CD4-positive, alpha-beta T cell (primary cell): ENCODE results near the gene EPB41L4B. TPM values are rescaled to one million over a fixed set of nuclear protein-coding genes. Genes with fewer than 3 reads are reported as not detected.

Experiments
- ATAC-seq: fragments of 200-7000 bp; cut with Tn5 transposase; one replicate; pipeline ENCODE4 v1.10.0; 2022; ENCODE audit warnings: mild to moderate bottlenecking; ENCODE audit not compliant: poor library complexity
- CTCF ChIA-PET: fragments of 350-600 bp; sonication (Branson Sonifier 250); formaldehyde crosslinking; loops from one replicate; lab custom pipeline; 2021; ENCODE audit warnings: antibody characterized with exemption, inconsistent platforms; lab: Charles Lee
- POLR2A ChIA-PET: fragments of 350-600 bp; sonication (Branson Sonifier 250); formaldehyde crosslinking; loops from one replicate; lab custom pipeline; 2021; ENCODE audit warnings: antibody characterized with exemption, inconsistent platforms; lab: Charles Lee
- DNase-seq, 14 experiments: peaks; one replicate each; pipeline ENCODE4 v3.0.0-alpha.2; 2013 to 2020; ENCODE audit warnings: mixed read lengths in 2 of 14
- H3K27ac ChIP-seq, 2 donors: one replicate each; pipeline versions ENCODE4 v1.5.1 to v1.7.0; 2013; ENCODE audit warnings: low read length in 2 of 2, low read depth in 1 of 2, mild to moderate bottlenecking in 1 of 2
- H3K27me3 ChIP-seq, 2 experiments: 1 replicate in 1 of 2; 2 replicates in 1 of 2; pipeline versions ENCODE4 v1.6.1 to v1.7.0; 2013; ENCODE audit warnings: low read length in 2 of 2, control low read depth in 1 of 2, mild to moderate bottlenecking in 1 of 2, moderate library complexity in 1 of 2; ENCODE audit not compliant: insufficient read depth in 2 of 2, control insufficient read depth in 1 of 2
- H3K36me3 ChIP-seq: one replicate; pipeline ENCODE4 v1.6.1; 2013; ENCODE audit warnings: low read length, control low read depth; ENCODE audit not compliant: insufficient read depth
- H3K4me1 ChIP-seq: one replicate; pipeline ENCODE4 v1.6.1; 2013; ENCODE audit warnings: low read length, control low read depth; ENCODE audit not compliant: insufficient read depth
- H3K4me3 ChIP-seq: one replicate; pipeline ENCODE4 v1.5.1; 2013; ENCODE audit warnings: mild to moderate bottlenecking, low read length, moderate library complexity
- H3K9me3 ChIP-seq, 2 experiments: 1 replicate in 1 of 2; 2 replicates in 1 of 2; pipeline versions ENCODE4 v1.6.1 to v1.7.0; 2013; ENCODE audit warnings: low read length in 2 of 2, mild to moderate bottlenecking in 2 of 2, control low read depth in 1 of 2, moderate library complexity in 1 of 2; ENCODE audit not compliant: control insufficient read depth in 1 of 2, insufficient read depth in 1 of 2
- H3K27ac Mint-ChIP-seq: one replicate; pipeline ENCODE4 v1.8.0; 2020; ENCODE audit warnings: mixed read lengths
- H3K27me3 Mint-ChIP-seq: one replicate; pipeline ENCODE4 v1.8.0; 2021; ENCODE audit warnings: mixed read lengths
- H3K36me3 Mint-ChIP-seq: one replicate; pipeline ENCODE4 v1.8.0; 2021; ENCODE audit warnings: low read depth, mixed read lengths
- H3K4me1 Mint-ChIP-seq: one replicate; pipeline ENCODE4 v1.8.0; 2021; ENCODE audit warnings: low read depth, mixed read lengths
- H3K4me3 Mint-ChIP-seq: one replicate; pipeline ENCODE4 v1.8.0; 2020; ENCODE audit warnings: mild to moderate bottlenecking, mixed read lengths
- H3K9me3 Mint-ChIP-seq: one replicate; pipeline ENCODE4 v1.8.0; 2020; ENCODE audit warnings: mixed read lengths
- CTCF ChIP-seq: fragments of 200-600 bp; IDR thresholded peaks from one replicate; pipeline ENCODE4 v1.8.0; 2022; ENCODE audit warnings: antibody characterized with exemption, mild to moderate bottlenecking
- intact Hi-C, 2 experiments: fragments of 100-400 bp; cut with DNase I in 1 of 2; cut with micrococcal nuclease in 1 of 2; formaldehyde crosslinking; loops; one replicate each; pipeline versions ENCODE4 v1.15.1 to v1.9.0; 2023 to 2025; cut with DNase I, micrococcal nuclease
- total RNA-seq, 174 experiments: library from RNA in 2 of 174; stranded (reverse) in 2 of 174; gene quantifications; one replicate each; pipeline ENCODE4 v1.2.3 and lab custom pipeline; 2021 to 2026

EPB41L4B gene
- total RNA-seq, 2 experiments from 2014 or later = not detected

- H3K27me3 Mint-ChIP-seq = peaks cover 25% of the 10 kb centered on the region
- intact Hi-C loops = no loop called here
- ChIA-PET POLR2A (no interaction called here), CTCF (no interaction called here)
- no peaks in the 10 kb centered on the region for H3K4me1 Mint-ChIP-seq
- H3K4me3 Mint-ChIP-seq = no peak overlapping the region
- no peaks in the 10 kb centered on the region for H3K36me3 ChIP-seq
- H3K36me3 Mint-ChIP-seq = no peaks in the 10 kb centered on the region
- H3K9me3 ChIP-seq = no peaks in the 10 kb centered on the region
- DNase-seq = no peak
- no peak overlapping the region for H3K4me3 ChIP-seq
- H3K27me3 ChIP-seq = peaks cover 0 to 2% of the 10 kb centered on the region in 2 experiments
- no peak for ATAC-seq
- H3K9me3 Mint-ChIP-seq = no peaks in the 10 kb centered on the region
- no peak overlapping the region for H3K27ac ChIP-seq
- H3K4me1 ChIP-seq = no peaks in the 10 kb centered on the region
- no peak overlapping the region for H3K27ac Mint-ChIP-seq
- TF ChIP-seq CTCF = no peak
Measured at GRCh38 chr9:109272745-109273144, 48.1 kb downstream of the EPB41L4B start.

GRCh38 chr9:109272045-109272444 lies 48.8 kb downstream of the EPB41L4B start:
- no peak overlapping the region for H3K27ac ChIP-seq
- no peak overlapping the region for H3K4me3 ChIP-seq
- peaks cover 20% of the 10 kb centered on the region for H3K27me3 Mint-ChIP-seq
- H3K36me3 ChIP-seq = no peaks in the 10 kb centered on the region
- no peaks in the 10 kb centered on the region for H3K9me3 Mint-ChIP-seq
- POLR2A ChIA-PET = no interaction called here
- H3K27me3 ChIP-seq = peaks cover 0 to 2% of the 10 kb centered on the region in 2 experiments
- TF ChIP-seq CTCF = no peak
- H3K4me1 Mint-ChIP-seq = no peaks in the 10 kb centered on the region
- CTCF ChIA-PET = no interaction called here
- H3K4me1 ChIP-seq = no peaks in the 10 kb centered on the region
- ATAC-seq (no peak), DNase-seq (no peak)
- intact Hi-C loops = no loop called here
- no peaks in the 10 kb centered on the region for H3K9me3 ChIP-seq
- H3K36me3 Mint-ChIP-seq = no peaks in the 10 kb centered on the region
- no peak overlapping the region for H3K27ac Mint-ChIP-seq
- H3K4me3 Mint-ChIP-seq = no peak overlapping the region

- H3K27ac Mint-ChIP-seq = no peak overlapping the region
- no peak overlapping the region for H3K4me3 ChIP-seq
- no peak for TF ChIP-seq CTCF
Measured at GRCh38 chr9:109270971-109271925, 49.6 kb downstream of the EPB41L4B start.

More at GRCh38 chr9:109270971-109271925, 49.6 kb downstream of the EPB41L4B start:
- H3K27ac ChIP-seq = no peak overlapping the region
- no peaks in the 10 kb centered on the region for H3K27me3 ChIP-seq
- ATAC-seq (no peak), DNase-seq (no peak)
- no peaks in the 10 kb centered on the region for H3K4me1 ChIP-seq
- intact Hi-C loops = no loop called here
- ChIA-PET POLR2A (no interaction called here), CTCF (interaction anchor here (0.6 kb wide), 1 partner anchor 921 kb away, joined by 6 read pairs; no protein-coding TSS in a partner anchor)
- Mint-ChIP-seq H3K27me3 (peaks cover 16% of the 10 kb centered on the region), H3K9me3 (no peaks in the 10 kb centered on the region), H3K36me3 (no peaks in the 10 kb centered on the region), H3K4me3 (no peak overlapping the region), H3K4me1 (no peaks in the 10 kb centered on the region)
- no peaks in the 10 kb centered on the region for H3K36me3 ChIP-seq
- no peaks in the 10 kb centered on the region for H3K9me3 ChIP-seq
